ENCODE measurements around the gene AFAP1L2.

AFAP1L2 gene

DNA sequence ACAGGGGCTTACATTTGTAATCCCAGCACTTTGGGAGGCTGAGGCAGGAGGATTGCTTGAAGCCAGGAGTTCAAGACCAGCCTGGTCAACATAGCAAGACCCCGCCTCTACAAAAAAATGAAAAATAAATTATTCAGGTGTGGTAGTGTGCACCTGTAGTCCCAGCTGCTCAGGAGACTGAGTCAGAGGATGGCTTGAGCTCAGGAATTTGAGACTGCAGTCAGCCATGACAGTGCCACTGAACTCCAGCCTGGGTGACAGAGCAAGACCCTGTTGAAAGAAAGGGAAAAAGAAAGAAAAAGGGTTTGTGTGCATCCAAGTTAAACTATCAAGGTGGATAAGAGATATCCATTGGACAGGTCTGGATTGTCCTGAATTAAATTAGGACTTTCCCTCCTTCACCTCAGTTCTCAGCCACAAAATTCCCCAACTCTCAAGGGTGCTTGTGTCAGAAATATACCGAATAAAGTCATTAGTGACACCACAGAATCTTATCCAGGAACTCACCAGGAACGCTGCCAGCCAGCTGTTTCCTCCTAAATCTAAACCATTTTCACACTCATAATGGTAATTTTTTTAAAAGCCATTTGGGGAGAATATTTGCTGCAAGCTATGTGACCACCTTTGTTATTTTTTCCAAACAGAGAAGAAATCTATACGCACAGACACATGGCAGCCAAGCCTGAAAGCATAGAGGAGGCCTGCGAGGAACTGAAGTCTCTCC, 12.0 kb downstream of the AFAP1L2 start:
- no peak overlapping the region for H3K4me3 ChIP-seq (ENCODE audit: low read depth, low read length)

DNA sequence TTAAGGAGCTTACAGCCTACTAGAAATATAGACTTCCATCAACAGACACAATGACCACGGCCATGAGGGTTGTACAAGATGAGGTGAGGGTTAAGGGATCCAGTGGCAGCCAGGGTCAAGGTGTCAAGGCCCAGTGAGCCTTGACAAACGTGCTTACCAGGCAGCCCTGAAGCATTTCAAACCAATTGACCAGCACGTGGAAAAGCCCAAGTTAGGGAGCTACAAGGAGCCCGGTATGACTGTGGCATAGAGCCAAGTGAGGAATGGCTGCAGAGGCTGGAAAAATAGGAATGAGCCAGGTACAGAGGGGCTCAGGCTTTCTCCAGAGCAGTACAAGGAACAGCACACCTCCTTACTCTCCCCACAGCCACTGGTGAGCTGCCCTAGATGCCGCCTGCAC, 12.7 kb downstream of the AFAP1L2 start:
- no peak overlapping the region for H3K4me3 ChIP-seq (ENCODE audit: low read depth, low read length)

GRCh38 chr10:114389426-114389825, 14.9 kb downstream of the AFAP1L2 start:
- no peak overlapping the region for H3K4me3 ChIP-seq (ENCODE audit: low read depth, low read length)

DNA sequence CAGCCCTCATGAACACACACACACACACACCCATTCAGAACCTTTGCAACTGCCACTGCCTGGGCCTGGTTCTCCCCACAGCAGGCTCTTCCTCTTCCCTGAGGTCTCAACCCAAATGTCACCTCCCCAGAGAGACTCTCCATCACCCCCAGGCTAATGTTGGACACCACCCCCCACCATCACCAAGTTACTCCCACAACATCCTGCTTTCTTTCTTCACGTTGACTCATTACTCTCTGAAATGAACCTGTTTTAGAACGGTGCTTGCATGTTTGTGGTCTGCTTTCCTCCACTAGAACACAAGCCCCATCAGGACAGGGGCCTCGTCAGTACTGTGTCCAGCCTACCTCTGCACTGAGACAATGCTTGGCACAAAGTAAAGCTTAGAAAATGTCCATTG, 16.0 kb downstream of the AFAP1L2 start:
- H3K4me3 ChIP-seq (ENCODE audit: low read depth, low read length): no peak overlapping the region

DNA sequence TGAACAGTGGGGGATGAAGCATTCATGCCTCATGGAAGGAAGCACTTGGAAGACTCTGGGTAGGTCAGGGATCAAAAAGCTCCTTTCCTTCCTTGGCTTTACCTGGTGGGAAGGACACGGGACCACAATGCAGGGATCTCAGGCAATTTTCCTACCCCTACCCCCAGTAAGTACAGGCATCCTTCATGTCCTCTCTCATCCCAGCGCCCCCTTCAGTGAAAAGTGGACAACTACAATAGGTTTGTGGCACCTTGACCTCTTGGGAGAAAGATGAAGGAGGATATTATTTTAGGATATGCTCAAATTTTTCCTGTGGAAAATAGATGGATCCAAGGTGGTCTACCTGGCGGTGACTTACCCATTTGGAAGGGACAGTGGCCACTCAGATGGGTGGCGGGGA, 16.5 kb downstream of the AFAP1L2 start:
- no peak overlapping the region for H3K4me3 ChIP-seq (ENCODE audit: low read depth, low read length)

GRCh38 chr10:114386452-114386851, 17.9 kb downstream of the AFAP1L2 start:
- no peak overlapping the region for H3K4me3 ChIP-seq (ENCODE audit: low read depth, low read length)

GRCh38 chr10:114385557-114385956, 18.7 kb downstream of the AFAP1L2 start:
- no peak overlapping the region for H3K4me3 ChIP-seq (ENCODE audit: low read depth, low read length)

DNA sequence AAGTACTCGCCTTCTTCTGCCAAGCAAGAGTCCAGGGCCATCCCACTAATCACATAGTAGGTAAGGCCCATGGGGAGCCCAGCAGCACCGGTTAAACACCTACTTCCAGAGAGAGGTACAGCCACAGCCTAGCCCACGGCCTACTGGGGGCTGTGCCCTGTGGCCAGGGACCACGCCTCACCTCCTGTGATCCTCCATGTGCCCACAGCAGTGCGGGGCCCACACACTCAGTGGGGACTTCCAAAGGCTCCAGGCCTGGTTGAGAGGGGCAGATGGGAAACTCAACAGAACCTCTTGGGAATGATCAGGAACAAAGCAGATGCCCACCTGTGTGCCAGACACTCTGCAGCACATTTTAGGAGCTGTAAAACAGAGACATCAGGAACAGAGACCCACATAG, 19.7 kb downstream of the AFAP1L2 start:
- no peak overlapping the region for H3K4me3 ChIP-seq (ENCODE audit: low read depth, low read length)

DNA sequence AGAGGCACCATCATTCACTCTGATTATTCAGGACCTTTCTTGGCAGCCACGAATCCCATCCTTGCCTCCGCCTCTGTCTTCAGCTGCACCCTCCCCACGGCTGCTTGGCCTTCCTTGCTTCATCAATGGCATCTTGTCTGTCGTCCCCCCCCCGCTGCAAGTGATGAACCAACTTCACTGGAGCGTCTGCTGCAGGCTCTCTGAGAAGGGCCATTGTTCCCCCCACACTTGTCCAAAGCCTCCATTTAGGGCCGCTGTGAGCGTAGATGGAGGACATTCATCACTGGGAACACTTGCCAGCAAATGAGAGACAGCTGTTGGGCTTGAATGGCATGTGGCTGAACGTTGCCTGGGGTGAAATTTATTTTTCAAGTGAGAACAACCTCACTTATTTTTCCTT, 20.1 kb downstream of the AFAP1L2 start:
- no peak overlapping the region for H3K4me3 ChIP-seq (ENCODE audit: low read depth, low read length)

GRCh38 chr10:114380797-114381196, 23.5 kb downstream of the AFAP1L2 start:
- H3K4me3 ChIP-seq (ENCODE audit: low read depth, low read length): no peak overlapping the region

GRCh38 chr10:114380060-114380459, 24.2 kb downstream of the AFAP1L2 start:
- H3K4me3 ChIP-seq (ENCODE audit: low read depth, low read length): no peak overlapping the region

GRCh38 chr10:114379631-114380041, 24.7 kb downstream of the AFAP1L2 start:
- H3K4me3 ChIP-seq (ENCODE audit: low read depth, low read length): no peak overlapping the region

GRCh38 chr10:114376523-114376922, 27.8 kb downstream of the AFAP1L2 start:
- H3K4me3 ChIP-seq (ENCODE audit: low read depth, low read length): no peak overlapping the region

DNA sequence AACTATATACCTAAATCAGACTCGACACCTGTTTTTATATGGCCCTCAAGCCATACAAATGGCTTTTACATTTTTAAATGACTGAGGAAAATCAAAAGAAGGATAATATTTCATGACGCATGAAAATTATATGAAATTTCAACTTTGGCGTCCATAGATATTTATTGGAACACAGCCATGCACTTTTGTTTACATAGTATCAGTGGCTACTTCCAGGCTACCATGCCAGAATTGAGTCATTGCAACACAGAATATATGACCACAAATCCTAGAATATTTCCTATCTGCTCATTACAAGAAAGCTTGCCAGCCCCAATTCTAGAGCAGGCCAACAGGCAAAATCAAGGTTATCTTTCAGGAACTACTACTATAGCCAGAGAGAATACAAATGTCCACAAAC, 29.3 kb downstream of the AFAP1L2 start:
- no peak overlapping the region for H3K4me3 ChIP-seq (ENCODE audit: low read depth, low read length)

DNA sequence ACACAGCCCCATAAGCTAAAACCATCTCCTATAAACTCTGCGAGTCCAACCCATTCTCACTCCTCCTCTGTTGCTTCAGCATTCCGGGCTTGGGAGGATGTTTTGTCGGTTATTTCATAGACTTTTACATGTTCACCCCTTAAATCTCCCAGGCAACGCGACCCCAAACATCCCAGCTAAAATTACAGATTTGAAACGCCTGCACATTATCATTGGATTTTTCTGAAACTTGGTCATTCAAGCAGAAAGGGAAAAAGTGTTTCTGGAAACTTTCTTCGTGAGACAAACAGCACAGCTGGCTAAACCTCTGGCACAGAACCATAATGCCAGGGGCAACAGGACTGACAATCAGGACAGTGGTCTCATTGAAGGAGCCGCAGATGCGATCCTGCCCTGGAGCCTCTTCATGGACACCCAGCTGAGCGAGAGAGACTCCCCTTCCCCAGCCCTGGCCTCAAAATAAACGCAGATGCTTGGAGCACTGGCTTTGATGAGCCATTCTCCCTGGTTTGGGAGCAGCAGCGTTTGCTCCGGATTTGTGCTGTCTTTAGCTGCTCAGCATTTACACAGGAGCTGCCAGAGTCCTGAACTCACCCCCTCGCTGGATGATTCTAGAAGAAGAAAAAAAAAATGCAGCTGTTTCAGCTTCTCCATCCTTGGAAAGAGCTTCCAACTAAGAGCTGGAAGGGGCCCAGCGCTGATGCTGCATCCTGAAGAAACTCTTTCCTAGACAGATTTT, 30.1 kb downstream of the AFAP1L2 start:
- H3K4me3 ChIP-seq (ENCODE audit: low read depth, low read length): no peak overlapping the region

DNA sequence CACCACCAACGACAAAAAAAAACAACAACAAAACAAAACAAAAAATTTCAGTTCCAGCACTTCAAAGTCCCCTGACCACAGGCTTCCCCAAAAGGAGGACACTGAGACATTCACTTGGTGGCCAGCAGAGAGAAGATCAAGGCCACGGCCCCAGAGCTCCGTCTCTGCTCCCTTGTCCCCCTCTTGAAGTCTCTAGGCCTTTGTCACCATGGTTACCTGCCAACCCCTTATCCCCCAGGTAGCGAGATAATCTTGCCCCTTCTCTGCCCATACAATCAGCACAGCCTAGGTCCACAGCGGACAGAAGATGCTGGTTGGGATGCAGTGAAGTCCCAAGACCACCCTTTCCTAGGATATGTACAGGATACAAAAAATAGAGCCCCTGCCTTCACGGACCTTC, 30.7 kb downstream of the AFAP1L2 start:
- H3K4me3 ChIP-seq (ENCODE audit: low read depth, low read length): no peak overlapping the region

DNA sequence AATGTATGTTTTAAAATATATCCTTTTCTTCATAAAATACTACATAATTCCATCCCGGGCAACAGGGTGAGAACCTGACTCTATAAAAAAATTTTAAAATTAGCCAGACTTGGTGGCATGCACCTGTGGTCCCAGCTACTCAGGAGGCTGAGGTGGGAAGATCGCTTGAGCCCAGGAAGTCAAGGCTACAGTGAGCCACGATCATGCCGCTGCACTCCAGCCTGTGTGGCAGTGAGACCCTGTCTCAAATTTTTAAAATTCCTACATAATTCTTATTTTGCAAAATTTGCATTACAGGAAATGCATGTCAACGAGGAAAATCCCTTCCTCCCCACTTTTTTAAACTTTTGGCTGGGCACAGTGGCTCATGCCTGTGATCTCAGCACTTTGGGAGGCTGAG, 31.3 kb downstream of the AFAP1L2 start:
- no peak overlapping the region for H3K4me3 ChIP-seq (ENCODE audit: low read depth, low read length)

DNA sequence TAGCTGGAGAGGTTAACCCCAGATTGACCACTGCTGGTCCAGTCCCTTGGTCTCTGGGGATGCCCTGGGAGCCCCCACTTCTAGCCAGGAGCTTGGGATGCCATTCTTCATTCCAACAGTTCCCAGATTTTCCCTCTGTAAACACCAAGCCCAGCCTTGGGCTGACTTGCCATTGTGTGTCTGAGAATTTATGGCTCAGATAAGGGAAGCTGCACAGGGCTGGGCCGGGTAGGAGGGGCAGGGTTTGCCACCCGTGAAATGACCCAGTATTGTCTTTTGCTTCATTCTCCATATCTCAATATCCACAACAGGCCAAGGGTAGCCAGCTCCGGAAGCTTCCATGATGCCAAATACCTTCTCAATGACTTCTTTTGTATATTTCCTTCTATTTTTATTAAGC, 32.1 kb downstream of the AFAP1L2 start:
- no peak overlapping the region for H3K4me3 ChIP-seq (ENCODE audit: low read depth, low read length)

- no peak overlapping the region for H3K4me3 ChIP-seq (ENCODE audit: low read depth, low read length)
Observed at GRCh38 chr10:114370966-114371365, 33.3 kb downstream of the AFAP1L2 start.

- no peak overlapping the region for H3K4me3 ChIP-seq (ENCODE audit: low read depth, low read length)
Observed at GRCh38 chr10:114370199-114370598, 34.1 kb downstream of the AFAP1L2 start.

DNA sequence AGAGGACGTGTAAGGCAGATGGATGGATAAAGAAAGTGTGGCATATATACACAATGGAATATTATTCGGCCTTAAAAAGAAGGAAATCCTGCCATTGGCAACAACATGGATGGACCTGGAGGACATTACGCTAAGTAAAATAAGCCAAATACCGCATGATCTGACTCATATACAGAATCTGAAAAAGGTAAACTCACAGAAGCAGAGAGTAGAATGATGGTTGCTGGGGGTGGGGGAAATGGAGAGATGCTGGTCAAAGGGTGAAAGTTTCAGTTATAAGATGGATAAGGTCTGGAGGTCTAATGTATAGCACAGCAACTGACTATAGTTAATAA, 36.3 kb downstream of the AFAP1L2 start:
- no peak overlapping the region for H3K4me3 ChIP-seq (ENCODE audit: low read depth, low read length)

DNA sequence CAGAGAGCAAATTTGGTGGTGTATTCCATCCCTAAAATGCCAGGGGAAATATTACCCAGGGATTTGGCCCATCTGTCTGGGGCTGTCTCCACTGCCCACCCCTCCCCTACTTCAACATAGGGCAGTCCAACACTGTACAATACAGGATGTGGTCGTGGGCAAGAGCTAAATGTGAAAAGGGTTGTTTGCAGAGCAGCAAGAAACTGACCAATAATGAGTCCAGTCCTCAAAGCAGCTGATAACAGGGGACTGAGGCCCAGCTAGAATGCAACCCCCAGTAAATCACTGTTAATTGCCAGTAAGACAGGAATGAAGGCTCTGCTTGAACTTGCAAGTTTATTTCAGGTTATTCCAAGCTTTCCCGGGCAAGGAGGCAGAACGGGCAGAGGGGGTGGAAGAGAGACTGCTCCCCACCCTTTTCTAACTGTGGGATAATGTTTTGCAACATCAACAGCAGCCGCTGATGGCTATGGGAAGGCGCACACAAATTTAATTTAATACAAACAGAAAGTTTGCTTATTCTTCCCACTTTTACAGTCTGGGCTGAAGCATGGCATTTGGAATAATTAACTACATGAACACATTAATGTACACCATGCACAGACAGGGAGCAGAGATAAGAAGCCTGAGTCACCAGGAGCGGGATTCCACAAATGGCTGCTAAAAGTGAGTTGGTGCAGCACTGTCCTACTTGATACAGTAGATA, 36.8 kb downstream of the AFAP1L2 start:
- H3K4me3 ChIP-seq (ENCODE audit: low read depth, low read length): no peak overlapping the region

All from iPS-11a (cell line).